RWPE1 (cell line): ENCODE measurements around the gene CHD3.

Experiments
- CTCF ChIA-PET: fragments of 350-600 bp; sonication (Branson Sonifier 250); formaldehyde crosslinking; extraction: SDS; loops from one replicate; lab custom pipeline; 2021; lab: Yijun Ruan, JAX
- POLR2A ChIA-PET: fragments of 400-600 bp; formaldehyde crosslinking; extraction: SDS; loops from one replicate; lab custom pipeline; 2020; ENCODE audit warnings: antibody characterized with exemption; ENCODE audit not compliant: low non-redundant PET; lab: Yijun Ruan, JAX
- DNase-seq: peaks from one replicate; pipeline ENCODE4 v3.0.0; 2012; ENCODE audit warnings: low spot score
- H3K27ac ChIP-seq: fragments of 450-650 bp; 2 replicates; pipeline ENCODE4 v1.5.1; 2017
- TF ChIP-seq, protein P1 (sequence below): fragments of 450-650 bp; conservative IDR thresholded peaks from 2 replicates; pipeline ENCODE4 v1.5.1; 2017; ENCODE audit warnings: low read depth, mild to moderate bottlenecking

CHD3 gene

DNA sequence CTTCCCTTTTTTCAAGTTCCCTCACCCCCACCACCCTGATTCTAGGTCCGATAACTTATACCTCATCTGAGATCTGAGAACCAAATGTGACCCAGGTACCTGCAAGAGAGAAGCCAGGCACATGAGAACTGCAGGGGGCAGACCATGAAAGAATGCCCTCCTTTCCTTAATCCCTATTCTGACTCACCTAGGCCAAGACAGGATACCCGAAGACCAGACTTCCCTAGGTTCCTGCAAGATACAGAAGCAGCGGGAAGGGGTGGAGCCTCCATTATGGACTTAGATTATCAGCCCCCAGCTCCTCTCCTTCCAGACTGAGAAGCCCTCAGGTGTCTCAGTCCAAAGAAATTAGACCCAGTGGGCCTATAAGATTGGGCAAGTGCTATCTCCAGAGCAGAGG lies 39.0 kb downstream of the CHD3 start:
- TF ChIP-seq, protein P1, sequence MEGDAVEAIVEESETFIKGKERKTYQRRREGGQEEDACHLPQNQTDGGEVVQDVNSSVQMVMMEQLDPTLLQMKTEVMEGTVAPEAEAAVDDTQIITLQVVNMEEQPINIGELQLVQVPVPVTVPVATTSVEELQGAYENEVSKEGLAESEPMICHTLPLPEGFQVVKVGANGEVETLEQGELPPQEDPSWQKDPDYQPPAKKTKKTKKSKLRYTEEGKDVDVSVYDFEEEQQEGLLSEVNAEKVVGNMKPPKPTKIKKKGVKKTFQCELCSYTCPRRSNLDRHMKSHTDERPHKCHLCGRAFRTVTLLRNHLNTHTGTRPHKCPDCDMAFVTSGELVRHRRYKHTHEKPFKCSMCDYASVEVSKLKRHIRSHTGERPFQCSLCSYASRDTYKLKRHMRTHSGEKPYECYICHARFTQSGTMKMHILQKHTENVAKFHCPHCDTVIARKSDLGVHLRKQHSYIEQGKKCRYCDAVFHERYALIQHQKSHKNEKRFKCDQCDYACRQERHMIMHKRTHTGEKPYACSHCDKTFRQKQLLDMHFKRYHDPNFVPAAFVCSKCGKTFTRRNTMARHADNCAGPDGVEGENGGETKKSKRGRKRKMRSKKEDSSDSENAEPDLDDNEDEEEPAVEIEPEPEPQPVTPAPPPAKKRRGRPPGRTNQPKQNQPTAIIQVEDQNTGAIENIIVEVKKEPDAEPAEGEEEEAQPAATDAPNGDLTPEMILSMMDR: no peak
- DNase-seq: peak; percentile 14
- H3K27ac ChIP-seq: no peak overlapping the region
- ChIA-PET POLR2A (no interaction called here), CTCF (interaction anchor here (0.7 to 1.2 kb wide), 2 partner anchors 130 to 146 kb away, joined by 3 to 4 read pairs; no protein-coding TSS in a partner anchor)

DNA sequence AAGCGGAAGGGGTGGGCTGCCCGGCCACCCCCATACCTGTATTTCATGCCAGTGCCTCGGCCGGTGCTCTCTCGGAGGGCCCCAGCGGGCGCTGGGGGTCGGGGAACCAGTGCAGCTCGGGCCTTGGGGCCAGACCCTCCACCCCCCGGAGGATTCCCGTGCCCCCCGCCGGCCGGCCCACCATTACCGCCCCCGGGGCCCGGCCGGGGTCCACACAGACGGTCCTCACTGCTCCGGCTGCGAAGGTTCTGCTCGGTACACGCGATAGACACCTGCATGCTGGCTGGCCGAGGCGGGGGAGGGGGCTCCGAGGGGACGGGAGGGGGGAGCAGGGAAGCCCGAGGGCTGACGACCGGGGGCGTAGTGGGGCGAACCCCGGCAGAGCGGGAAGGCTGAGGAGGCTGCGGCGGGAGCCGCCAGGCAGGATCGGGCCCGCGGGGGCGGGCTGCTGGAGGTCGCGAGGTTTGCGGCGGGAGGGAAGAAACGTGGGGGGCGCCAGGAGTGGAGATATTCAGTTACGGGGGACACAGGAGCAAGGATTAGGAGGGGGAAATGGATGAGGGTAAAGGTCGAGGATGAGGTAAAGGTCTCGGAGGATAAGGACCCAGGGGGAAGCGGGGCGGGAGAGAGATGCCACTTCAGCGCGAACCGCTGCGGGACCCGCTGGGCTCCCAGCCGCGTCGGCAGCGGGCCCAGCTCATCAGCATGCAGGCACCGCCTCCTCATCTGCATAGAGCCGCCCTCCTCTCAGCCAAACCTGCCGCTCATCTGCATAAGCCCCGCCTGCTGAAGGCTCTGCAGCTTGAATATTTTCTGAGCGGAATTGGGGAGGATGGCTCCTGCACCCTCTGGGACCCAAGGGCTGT lies 40.8 kb downstream of the CHD3 start, which contains the start of gene KCNAB3:
Gene KCNAB3, minus strand, starts transcription at position 699 of the 866 bp plus-strand sequence. Its CDS starts 421 bp downstream, at position 278.
- H3K27ac ChIP-seq: peak within 1 kb of the TSS; percentile 80
- DNase-seq: peak; percentile 86
- TF ChIP-seq, protein P1: no peak
- ChIA-PET CTCF (interaction anchor here (0.7 kb wide), 2 partner anchors 60 to 112 kb away, joined by 3 read pairs; no protein-coding TSS in a partner anchor), POLR2A (interaction anchor here (0.6 kb wide), 1 partner anchor 14 kb away, joined by 5 read pairs; the partner anchor contains the start of gene RNF227)

DNA sequence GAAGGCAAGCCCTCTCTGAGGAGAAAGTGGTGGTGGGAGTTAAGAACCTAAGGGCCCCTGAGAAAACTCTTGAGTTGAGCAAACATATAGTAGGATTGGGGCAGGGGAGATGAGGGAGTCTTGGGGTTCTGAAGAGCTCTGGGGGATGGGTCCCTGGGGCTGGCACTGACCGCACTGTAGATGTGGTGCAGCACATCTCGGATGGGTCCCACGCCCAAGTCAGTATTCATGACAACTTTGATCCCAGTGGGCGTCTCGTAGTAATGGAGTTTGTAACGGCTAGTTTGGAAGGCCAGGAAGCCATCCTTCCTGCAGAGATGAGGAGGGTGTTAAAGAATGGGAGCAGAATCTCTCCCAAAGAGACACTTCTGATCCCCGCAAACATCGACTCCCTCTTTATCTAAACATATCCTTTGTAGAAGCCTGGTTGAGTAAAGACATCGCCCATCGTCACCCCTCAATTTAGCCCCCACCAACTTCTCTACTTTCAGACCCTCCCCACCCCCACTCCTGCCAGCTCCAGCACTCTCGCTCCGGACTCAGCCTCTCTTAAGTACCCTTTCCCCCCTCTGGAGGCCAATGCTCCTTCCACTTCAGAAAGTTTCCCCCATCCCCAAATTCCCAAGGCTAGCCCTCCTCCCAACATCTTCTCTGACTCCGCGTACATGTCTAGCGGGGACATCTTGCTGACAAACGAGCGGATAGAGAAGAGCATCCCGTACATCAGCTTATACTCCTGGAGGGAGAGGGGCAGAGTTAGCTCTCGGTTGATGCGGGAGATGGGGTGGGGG lies 42.4 kb downstream of the CHD3 start:
- no peak for DNase-seq
- ChIA-PET POLR2A (interaction anchor here (1.0 kb wide), 2 partner anchors 11 to 16 kb away, joined by 3 read pairs; no protein-coding TSS in a partner anchor), CTCF (interaction anchor here (0.7 to 1.6 kb wide), 4 partner anchors 14 to 716 kb away, joined by 3 to 5 read pairs (median 4); no protein-coding TSS in a partner anchor)
- TF ChIP-seq, protein P1: no peak
- peak overlapping the region; percentile 80 for H3K27ac ChIP-seq

DNA sequence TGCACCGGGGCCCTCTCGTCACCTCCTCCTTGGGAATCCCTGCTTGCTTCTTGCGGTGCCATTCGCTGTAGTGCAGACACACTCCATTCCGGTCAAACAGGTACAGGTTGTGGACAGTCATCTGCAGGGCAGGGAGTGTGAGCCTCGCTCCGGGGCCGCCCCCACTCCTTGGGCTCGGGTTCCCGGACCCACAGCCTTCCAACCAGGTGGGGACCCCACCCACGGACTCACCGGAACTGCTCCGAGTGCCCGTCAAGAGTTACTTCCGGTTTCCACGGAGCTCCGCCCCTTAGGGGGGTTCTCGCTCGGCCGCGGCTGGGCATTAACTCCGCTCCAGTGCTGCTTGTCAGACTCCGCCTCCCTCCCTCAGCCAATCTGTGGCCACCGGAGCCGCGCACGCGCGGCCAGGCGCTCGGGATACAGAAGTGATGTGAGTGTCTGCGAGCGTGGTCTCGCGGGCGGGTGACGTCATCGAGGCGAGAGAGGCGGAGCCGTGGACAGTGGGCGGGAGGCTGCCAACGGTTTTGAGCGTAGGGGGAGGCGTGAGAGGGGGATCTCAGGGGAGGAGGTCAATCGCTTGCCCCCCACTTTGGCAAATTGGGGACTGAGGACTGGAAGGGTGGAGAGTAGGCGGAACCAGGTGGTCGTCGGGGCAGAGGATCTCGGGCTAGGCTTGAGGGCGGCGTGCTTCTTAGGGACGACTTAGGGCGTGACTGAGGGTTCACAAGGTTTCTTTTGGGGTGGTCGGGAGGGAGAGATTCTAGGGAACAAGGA lies 43.3 kb downstream of the CHD3 start, which contains the start of the genes CNTROB and TRAPPC1:
Gene CNTROB, plus strand, starts transcription at position 498 of the 774 bp plus-strand sequence. CDS start 874 bp downstream, outside the sequence.
Gene TRAPPC1, minus strand, starts transcription at position 238 of the 774 bp plus-strand sequence. Its CDS starts 117 bp downstream, at position 121.
- ChIA-PET CTCF (interaction anchor here (0.7 to 2.0 kb wide), 8 partner anchors 13 to 715 kb away, joined by 3 to 22 read pairs (median 4); partner anchors contain the start of gene RNF227), POLR2A (interaction anchor here (0.5 to 1.5 kb wide), 4 partner anchors 12 to 57 kb away, joined by 3 to 4 read pairs (median 3); no protein-coding TSS in a partner anchor)
- DNase-seq: peak; percentile 99
- H3K27ac ChIP-seq: peak within 1 kb of the TSS; percentile 80
- TF ChIP-seq, protein P1: no peak

DNA sequence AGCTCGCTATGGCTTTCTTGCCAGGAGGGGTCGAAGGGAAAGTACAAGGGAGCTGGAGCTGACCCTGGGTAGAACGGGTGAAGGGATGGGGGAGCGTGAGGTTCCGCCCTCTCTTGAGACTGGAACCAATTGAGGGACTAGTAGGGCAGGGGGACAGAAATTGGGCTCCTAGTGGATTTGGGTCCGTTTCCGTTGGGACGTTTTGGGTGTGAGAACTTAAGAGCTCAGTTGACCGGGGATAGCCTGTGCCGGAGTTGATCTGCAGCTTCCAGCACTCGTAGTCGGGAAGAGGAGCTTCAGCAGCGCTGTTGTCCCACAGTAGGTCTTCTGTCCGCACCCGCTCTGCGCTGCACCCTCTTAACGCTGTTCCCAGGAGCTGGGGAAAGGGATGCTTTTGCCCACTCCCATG lies 43.9 kb downstream of the CHD3 start:
- TF ChIP-seq, protein P1: no peak
- ChIA-PET CTCF (interaction anchor here (0.6 to 2.3 kb wide), 9 partner anchors 12 to 227 kb away, joined by 3 to 22 read pairs (median 4); partner anchors contain the start of genes EFNB3 and RNF227), POLR2A (interaction anchor here (0.5 to 1.5 kb wide), 5 partner anchors 12 to 72 kb away, joined by 3 to 4 read pairs (median 3); no protein-coding TSS in a partner anchor)
- peak; percentile 44 for DNase-seq
- H3K27ac ChIP-seq: peak overlapping the region; percentile 80
